Measurements from ENCODE around the gene CCDC47.
"Not testable (repeated sequence)": the region's sequence is repeated elsewhere in the genome, so short reads cannot be mapped to it uniquely, and the experiment has no call there.

Gene CCDC47

DNA sequence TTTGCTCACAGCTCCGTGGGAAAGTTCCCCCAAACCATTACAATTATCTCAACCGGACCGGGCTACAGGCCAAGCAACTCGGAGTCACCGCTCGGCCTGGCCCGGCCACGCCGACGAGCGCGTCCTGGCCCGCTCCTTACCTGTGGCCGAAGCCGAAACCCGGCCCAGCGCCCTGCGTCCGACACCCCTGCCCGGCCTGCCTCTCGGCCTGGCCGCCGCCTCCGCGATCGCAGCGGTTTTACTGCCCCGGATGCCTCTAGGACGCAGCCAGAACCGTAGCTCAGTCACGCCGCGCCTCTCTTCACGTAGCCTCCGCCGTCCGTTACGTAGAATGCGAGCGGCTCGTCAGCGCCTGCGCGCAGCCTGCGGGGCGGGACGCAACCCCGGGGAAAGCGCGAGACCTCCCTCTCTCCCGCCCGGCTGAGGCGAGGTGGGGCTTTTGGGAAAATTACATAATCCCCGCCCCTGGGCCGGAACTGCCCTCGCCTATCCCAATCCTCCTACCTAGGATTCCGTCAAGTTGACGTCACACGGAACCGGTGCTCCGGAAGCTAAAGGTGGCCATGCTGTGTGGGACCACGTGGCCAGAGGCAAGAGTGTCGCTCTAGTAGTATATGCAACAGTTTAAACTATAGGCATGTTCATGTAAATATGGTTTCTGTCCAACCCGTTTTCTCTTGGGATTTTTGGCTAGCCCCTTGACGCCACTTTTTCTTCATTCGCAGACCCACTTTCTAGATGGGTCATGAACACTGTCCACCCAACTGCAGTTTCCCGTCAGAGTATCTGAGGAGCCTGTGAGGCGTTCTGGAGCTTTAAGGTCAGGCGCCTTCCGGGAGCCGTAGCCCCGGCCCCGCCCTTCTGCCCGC, at the start of gene CCDC47:
Gene CCDC47, minus strand, starts transcription at position 326 of the 869 bp plus-strand sequence. CDS start 7,422 bp downstream, outside the sequence.
- peak; percentile 97 for DNase-seq (ENCODE audit: low read depth)

DNA sequence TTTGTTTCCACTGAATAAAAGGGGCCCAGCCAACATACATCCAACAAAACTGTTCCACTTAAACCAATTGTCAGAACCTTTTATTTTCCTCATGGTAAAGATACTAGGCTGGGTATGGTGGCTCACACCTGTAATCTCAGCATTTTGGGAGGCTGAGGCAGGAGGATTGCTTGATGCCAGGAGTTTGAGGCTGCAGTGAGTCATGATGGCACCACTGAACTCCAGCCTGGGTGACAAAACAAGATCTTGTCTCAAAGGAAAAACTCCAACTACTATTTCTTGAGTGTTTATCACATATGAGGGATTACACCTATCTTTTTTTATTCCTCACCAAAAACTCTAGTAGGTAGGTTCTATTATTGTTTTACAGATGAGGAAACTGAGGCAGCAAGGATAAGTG, 49.1 kb upstream of the CCDC47 start:
- no peak for DNase-seq (ENCODE audit: low read depth)

- DNase-seq (ENCODE audit: low read depth): no peak
Observed at GRCh38 chr17:63821804-63822203, 48.4 kb upstream of the CCDC47 start.

- no peak for DNase-seq (ENCODE audit: low read depth)
Observed at GRCh38 chr17:63820963-63821561, 47.7 kb upstream of the CCDC47 start.

GRCh38 chr17:63819585-63820537, 46.5 kb upstream of the CCDC47 start:
- no peak for DNase-seq (ENCODE audit: low read depth)

- DNase-seq (ENCODE audit: low read depth): no peak
Observed at GRCh38 chr17:63819131-63819530, 45.7 kb upstream of the CCDC47 start.

- DNase-seq (ENCODE audit: low read depth): no peak
Observed at GRCh38 chr17:63817736-63818385, 44.5 kb upstream of the CCDC47 start.

- DNase-seq (ENCODE audit: low read depth): no peak
Observed at GRCh38 chr17:63816669-63817068, 43.3 kb upstream of the CCDC47 start.

DNA sequence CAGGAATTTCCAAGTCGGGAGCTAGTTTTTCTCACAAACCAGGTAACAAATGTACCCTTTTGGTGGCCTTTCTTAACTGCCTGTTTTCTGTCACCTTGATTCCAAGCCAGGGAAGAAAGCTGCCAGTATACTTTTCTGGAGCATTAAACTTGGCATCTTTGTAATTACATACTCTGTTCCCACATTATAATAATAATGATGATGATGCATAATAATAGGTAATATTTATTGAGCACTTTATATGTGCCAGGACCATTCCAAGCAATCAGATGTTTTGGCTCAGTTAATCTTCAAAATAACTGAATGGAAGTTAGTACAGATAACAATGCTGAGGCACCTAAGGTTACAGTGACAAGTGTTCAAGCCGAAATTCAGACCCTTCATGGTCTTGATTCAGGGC, 42.7 kb upstream of the CCDC47 start:
- DNase-seq (ENCODE audit: low read depth): no peak

DNA sequence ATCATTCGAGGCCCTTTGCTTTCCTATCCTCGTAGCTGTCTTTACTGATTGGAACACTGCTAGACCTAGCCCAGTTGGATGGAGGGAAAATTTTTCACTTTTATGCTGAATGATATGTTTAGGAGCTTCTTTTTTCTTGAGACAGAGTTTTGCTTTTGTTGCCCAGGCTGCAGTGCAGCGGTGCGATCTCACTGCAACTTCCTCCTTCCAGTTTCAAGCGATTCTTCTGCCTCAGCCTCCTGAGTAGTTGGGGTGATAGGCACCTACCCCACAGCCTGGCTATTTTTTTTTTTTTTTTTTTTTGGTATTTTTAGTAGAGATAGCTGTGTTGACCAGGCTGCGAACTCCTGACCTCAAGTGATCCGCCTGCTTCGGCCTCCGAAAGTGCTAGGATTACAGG, 36.6 kb upstream of the CCDC47 start:
- no peak for DNase-seq (ENCODE audit: low read depth)

GRCh38 chr17:63805591-63805990, 32.2 kb upstream of the CCDC47 start:
- no peak for DNase-seq (ENCODE audit: low read depth)

GRCh38 chr17:63804328-63804727, 30.9 kb upstream of the CCDC47 start:
- no peak for DNase-seq (ENCODE audit: low read depth)

DNA sequence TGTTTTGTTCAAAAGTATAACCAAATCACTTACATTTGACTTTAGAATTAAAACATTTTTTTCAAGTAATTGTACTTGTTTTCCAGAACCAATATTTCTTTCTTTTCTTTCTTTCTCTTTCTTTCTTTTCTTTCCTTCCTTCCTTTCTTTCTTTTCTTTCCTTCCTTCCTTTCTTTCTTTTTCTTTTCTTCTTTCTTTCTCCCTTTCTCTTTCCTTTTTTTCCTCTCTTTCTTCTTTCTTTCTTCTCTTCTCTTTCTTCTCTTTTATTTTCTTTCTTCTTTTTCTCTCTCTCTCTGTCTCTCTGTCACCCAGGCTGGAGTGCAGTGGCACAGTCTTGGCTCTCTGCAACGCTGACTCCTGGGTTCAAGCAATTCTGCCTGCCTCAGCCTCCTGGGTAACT, 27.4 kb upstream of the CCDC47 start:
- DNase-seq (ENCODE audit: low read depth): no peak

DNA sequence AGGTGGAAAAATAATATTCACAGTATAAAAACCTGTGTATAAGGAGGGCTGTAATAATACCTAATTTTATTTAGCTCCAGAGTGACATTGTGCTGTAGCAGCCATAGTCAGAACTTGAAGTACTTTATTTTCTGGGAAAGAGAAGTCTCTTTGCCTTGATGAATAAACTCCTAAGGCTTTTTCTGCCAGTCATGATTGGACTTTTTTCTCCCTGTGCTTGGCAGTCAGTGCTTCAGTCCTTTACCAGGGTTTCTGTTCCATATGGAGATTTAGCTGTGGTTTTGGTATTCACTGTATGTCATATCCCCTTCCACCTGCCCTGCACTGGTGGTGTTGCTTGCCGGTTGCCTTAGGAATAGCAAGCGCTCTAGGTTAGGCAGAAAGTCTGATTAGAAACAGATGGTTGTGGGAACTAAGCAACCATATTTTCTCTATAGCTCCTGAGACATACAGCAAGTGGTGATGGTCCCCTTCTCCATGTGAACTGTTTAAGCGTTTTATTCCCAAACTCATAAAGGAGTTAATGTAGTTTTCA, 25.2 kb upstream of the CCDC47 start:
- DNase-seq (ENCODE audit: low read depth): peak; percentile 26

DNA sequence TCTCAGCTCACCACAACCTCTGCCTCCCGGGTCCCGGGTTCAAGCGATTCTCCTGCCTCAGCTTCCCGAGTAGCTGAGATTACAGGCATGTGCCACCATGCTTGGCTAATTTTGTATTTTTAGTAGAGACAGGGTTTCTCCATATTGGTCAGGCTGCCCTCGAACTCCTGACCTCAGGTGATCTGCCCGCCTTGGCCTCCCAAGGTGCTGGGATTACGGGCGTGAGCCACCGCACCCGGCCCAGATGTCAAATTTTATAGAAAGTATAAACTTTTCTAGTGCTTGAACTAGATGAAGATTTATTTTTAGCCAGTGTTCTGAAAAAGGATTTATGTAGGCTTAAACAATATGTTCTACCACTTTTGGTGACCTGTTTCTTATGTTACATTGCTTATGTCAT, 23.0 kb upstream of the CCDC47 start:
- DNase-seq (ENCODE audit: low read depth): not testable (repeated sequence)

DNA sequence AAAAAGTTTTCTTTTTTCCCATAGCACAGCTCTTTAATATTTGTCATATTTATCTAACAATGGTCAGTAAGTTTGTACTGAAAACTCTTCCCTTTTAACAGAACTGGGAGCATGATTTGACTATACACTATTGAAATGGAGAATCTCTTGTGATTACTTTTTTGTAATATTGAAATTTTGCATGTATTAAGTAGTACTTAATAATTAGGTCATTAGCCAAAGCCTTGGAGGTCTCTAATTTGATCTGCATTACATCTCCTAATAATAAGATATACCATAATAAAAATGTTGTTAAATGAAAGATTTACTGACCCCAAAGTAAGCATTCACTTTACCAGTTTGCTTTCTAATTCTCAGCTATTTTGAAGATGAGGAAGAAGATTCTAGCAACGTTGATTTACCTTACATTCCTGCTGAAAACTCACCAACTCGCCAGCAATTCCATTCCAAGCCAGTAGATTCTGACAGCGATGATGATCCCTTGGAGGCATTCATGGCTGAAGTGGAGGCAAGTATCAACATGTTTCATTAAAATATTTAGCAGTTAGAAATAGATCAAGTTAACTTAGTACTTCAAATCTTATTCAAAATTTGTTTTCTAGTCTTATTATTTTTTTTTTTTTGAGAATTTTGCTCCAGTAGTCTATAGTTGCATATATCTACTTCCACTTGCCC, 18.8 kb upstream of the CCDC47 start:
- no peak for DNase-seq (ENCODE audit: low read depth)

- no peak for DNase-seq (ENCODE audit: low read depth)
Observed at GRCh38 chr17:63790057-63790456, 16.7 kb upstream of the CCDC47 start.

DNA sequence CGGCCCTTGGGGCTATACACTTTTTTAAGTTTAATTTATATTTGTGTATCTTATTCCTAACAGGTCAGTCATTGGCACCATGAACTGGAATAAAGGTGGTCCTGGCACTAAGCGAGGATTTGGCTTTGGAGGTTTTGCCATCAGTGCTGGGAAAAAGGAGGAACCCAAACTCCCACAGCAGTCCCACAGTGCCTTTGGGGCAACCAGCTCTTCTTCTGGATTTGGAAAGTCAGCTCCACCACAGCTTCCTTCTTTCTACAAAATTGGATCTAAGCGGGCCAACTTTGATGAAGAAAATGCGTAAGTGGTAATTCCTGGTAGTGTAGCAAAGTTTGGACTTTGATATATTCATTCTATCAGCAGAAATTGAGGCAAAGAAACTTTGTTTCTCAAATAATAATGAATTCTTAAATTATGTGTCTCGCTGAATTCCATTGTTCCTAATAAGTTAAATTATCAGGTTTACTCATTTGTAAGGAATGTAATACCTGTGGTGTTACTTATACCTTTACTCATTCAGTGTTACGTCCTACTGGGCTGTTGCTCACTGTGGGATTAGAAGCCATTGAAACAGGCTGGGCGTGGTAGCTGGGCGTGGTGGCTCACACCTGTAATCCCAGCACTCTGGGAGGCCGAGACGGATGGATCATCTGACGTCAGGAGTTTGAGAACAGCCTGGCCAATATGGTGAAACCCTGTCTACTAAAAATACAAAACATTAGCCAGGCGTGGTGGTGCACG, 13.7 kb upstream of the CCDC47 start:
- no peak for DNase-seq (ENCODE audit: low read depth)

DNA sequence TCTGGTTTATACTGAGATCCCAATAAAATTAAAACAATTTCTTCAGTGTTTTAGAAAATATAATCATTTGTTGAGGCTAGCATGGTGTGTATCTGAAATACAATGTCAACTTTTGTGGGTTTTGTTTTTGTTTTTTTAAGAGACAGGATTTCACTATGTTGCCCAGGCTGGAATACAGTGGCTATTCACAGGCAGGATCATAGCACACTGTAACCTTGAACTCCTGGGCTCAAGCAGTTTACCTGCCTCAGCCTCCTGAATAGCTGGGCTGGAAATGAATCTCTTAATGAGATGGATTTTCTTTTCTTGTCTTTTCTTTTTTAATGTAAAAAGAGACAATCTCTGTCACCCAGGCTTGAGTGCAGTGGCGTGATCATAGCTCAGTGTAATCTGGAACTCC, 12.7 kb upstream of the CCDC47 start:
- no peak for DNase-seq (ENCODE audit: low read depth)

GRCh38 chr17:63785556-63785955, 12.2 kb upstream of the CCDC47 start:
- peak; percentile 10 for DNase-seq (ENCODE audit: low read depth)

All from fibroblast of the conjunctiva (primary cell).